DND-41 (cell line): ENCODE results near the gene FXYD7.
"Not testable (repeated sequence)": the region's sequence is repeated elsewhere in the genome, so short reads cannot be mapped to it uniquely, and the experiment has no call there.

Experiments
- CTCF ChIP-seq: IDR thresholded peaks from 2 replicates; pipeline ENCODE4 v1.5.1; 2012; ENCODE audit warnings: borderline replicate concordance, low read length, moderate library complexity, mild to moderate bottlenecking; ENCODE audit not compliant: poor library complexity, severe bottlenecking; ENCODE audit errors: extremely low read depth
- EZH2 ChIP-seq: IDR thresholded peaks from 3 replicates; pipeline ENCODE4 v1.6.1; 2012; ENCODE audit warnings: borderline replicate concordance, low read depth, mild to moderate bottlenecking, moderate library complexity, low read length, inconsistent platforms; ENCODE audit not compliant: severe bottlenecking

GRCh38 chr19:35101949-35102348 is 41.1 kb upstream of the FXYD7 start:
- not testable (repeated sequence) for TF ChIP-seq CTCF, EZH2
